ENCODE measurements around the gene IHH. TPM values are rescaled to one million over a fixed set of nuclear protein-coding genes. Genes with fewer than 3 reads are reported as not detected.

The IHH gene
- total RNA-seq, 1 donor from 2014 or later = not detected

DNA sequence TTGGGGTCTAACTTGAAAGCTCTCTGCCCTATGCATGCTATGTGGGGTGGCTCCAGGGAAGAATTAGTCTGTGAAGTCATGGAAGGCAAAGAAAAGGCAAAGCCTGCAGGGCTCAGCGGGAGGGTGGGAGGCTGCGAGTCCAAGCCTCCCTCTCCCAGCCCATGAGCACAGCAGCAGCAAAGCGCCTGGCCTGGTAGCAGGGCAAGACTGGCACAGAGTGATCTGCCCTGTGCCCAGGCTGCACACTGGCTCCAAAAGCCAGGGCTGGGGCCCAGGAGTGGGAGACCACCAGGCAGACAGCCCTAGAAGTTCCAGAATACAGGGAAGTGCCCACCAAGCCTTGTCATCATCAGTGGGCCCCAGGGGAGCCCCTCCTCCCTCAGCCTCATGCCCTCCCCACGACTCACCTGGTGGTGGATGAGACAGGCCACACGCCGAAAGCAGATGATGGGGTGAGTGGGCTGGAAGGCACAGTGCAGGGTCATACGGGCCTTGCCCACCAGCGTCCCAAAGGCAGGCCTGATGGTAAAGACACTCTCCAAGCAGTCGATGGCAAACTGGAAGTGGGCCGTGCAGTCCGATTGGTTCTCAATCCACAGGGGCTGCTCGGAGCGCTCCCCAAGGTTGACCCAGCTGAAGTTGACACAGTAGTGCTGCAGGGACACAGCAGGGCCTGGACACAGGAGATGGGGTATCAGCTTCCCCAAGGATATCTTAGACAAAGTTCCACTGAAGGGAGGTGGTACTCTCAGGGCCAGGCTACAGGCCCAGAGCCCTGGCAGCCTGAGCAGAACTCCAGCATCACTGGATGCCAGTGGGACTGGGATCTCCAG lies 31.5 kb downstream of the IHH start:
- no peaks in the 10 kb centered on the region for H3K4me1 ChIP-seq (ENCODE audit: insufficient read depth, low read length)
- H3K4me3 ChIP-seq (ENCODE audit: insufficient read depth, low read depth, low read length) = no peak overlapping the region
- Mint-ChIP-seq H3K27me3 (ENCODE audit: low read depth, unreplicated experiment) (peaks cover 69% of the 10 kb centered on the region), H3K27ac (ENCODE audit: unreplicated experiment) (no peak overlapping the region), H3K36me3 (ENCODE audit: low read depth, unreplicated experiment) (no peaks in the 10 kb centered on the region), H3K9me3 (ENCODE audit: unreplicated experiment) (no peaks in the 10 kb centered on the region), H3K4me3 (ENCODE audit: unreplicated experiment) (no peak overlapping the region), H3K4me1 (ENCODE audit: low read depth, unreplicated experiment) (no peaks in the 10 kb centered on the region)
- FAIRE-seq = no peak
- TF ChIP-seq EZH2 (IDR thresholded peaks at IDR 0.05; ENCODE audit: insufficient read depth, low read length) = no peak
- TF ChIP-seq, protein P1, sequence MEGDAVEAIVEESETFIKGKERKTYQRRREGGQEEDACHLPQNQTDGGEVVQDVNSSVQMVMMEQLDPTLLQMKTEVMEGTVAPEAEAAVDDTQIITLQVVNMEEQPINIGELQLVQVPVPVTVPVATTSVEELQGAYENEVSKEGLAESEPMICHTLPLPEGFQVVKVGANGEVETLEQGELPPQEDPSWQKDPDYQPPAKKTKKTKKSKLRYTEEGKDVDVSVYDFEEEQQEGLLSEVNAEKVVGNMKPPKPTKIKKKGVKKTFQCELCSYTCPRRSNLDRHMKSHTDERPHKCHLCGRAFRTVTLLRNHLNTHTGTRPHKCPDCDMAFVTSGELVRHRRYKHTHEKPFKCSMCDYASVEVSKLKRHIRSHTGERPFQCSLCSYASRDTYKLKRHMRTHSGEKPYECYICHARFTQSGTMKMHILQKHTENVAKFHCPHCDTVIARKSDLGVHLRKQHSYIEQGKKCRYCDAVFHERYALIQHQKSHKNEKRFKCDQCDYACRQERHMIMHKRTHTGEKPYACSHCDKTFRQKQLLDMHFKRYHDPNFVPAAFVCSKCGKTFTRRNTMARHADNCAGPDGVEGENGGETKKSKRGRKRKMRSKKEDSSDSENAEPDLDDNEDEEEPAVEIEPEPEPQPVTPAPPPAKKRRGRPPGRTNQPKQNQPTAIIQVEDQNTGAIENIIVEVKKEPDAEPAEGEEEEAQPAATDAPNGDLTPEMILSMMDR (IDR thresholded peaks at IDR 0.05; ENCODE audit: insufficient read depth, low read depth, low read length) = no peak
- H3K9me3 ChIP-seq (ENCODE audit: insufficient read depth, low read depth, low read length) = no peaks in the 10 kb centered on the region
- no peaks in the 10 kb centered on the region for H3K36me3 ChIP-seq (ENCODE audit: insufficient read depth, low read length)
- no peak for DNase-seq (ENCODE audit: low read depth)
- H3K4me2 ChIP-seq (ENCODE audit: low read length) = no peak overlapping the region
- H4K20me1 ChIP-seq (ENCODE audit: insufficient read depth, low read length) = no peaks in the 10 kb centered on the region
- H3K27ac ChIP-seq (ENCODE audit: low read depth, low read length) = no peak overlapping the region
- peaks cover 14% of the 10 kb centered on the region for H3K27me3 ChIP-seq (ENCODE audit: insufficient read depth, low read length)
- no peak overlapping the region for H3K9ac ChIP-seq (ENCODE audit: low read length)
- H2AFZ ChIP-seq (ENCODE audit: low read depth, low read length) = no peak overlapping the region
- H3K79me2 ChIP-seq (ENCODE audit: insufficient read depth, low read length) = no peaks in the 10 kb centered on the region

DNA sequence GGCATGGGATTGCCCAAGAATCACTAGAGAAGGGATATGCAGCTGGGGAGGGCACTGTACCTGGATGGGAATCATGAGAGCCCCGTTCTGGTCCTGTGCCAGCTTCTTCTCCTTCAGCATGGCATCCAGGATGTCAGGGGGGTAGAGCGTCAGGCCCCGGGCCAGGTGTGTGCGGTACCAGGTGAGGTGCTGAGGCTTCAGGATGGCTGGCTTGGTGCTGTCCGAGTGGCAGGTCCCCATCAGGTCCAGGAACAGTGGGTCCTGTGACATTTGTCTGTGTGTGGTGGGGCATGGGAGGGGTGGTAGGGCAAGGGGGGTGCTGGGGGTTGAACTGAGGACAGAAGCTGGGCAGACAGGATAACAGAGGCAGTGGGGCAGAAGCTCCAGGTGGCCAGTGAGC lies 32.6 kb downstream of the IHH start:
- Mint-ChIP-seq H3K9me3 (ENCODE audit: unreplicated experiment) (no peaks in the 10 kb centered on the region), H3K4me3 (ENCODE audit: unreplicated experiment) (no peak overlapping the region), H3K36me3 (ENCODE audit: low read depth, unreplicated experiment) (no peaks in the 10 kb centered on the region), H3K4me1 (ENCODE audit: low read depth, unreplicated experiment) (no peaks in the 10 kb centered on the region), H3K27ac (ENCODE audit: unreplicated experiment) (no peak overlapping the region), H3K27me3 (ENCODE audit: low read depth, unreplicated experiment) (peaks cover 64% of the 10 kb centered on the region)
- Histone ChIP-seq H4K20me1 (ENCODE audit: insufficient read depth, low read length) (no peaks in the 10 kb centered on the region), H3K4me1 (ENCODE audit: insufficient read depth, low read length) (no peaks in the 10 kb centered on the region), H3K9ac (ENCODE audit: low read length) (no peak overlapping the region), H3K36me3 (ENCODE audit: insufficient read depth, low read length) (no peaks in the 10 kb centered on the region), H3K79me2 (ENCODE audit: insufficient read depth, low read length) (no peaks in the 10 kb centered on the region), H3K4me3 (ENCODE audit: insufficient read depth, low read depth, low read length) (no peak overlapping the region), H2AFZ (ENCODE audit: low read depth, low read length) (no peak overlapping the region), H3K4me2 (ENCODE audit: low read length) (no peak overlapping the region), H3K27ac (ENCODE audit: low read depth, low read length) (no peak overlapping the region), H3K27me3 (ENCODE audit: insufficient read depth, low read length) (peaks cover 15% of the 10 kb centered on the region), H3K9me3 (ENCODE audit: insufficient read depth, low read depth, low read length) (no peaks in the 10 kb centered on the region)
- TF ChIP-seq, protein P1 (IDR thresholded peaks at IDR 0.05; ENCODE audit: insufficient read depth, low read depth, low read length) = no peak
- no peak for TF ChIP-seq EZH2 (IDR thresholded peaks at IDR 0.05; ENCODE audit: insufficient read depth, low read length)
- FAIRE-seq (no peak), DNase-seq (ENCODE audit: low read depth) (no peak)

DNA sequence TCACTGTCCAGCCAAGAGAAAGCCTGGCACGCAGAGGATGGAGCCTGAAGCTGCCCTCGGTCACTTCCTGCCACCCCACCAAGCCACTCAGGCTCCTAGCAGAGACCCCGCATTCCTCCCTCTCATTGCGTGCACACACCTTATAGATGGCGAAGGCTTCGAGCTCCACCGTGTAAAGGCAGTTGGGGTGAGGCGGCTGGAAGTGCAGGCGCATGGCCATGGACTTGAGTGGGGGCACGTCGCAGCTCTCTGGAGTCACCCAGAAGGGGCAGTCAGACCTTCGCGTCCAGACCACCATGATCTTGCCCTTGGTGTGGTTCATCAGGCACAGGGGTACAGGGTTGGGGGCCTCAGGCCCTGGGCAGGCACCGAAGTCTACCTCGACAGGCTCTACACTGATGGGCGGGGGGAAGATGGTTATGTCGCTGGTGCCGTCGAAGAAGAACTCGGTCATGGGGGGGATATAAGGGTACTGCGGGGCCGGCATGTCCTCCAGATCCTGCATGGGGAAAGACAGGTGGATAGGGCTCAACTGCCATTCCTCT lies 33.1 kb downstream of the IHH start:
- no peaks in the 10 kb centered on the region for H3K36me3 ChIP-seq (ENCODE audit: insufficient read depth, low read length)
- no peaks in the 10 kb centered on the region for H3K9me3 ChIP-seq (ENCODE audit: insufficient read depth, low read depth, low read length)
- H4K20me1 ChIP-seq (ENCODE audit: insufficient read depth, low read length) = no peaks in the 10 kb centered on the region
- TF ChIP-seq, protein P1 (IDR thresholded peaks at IDR 0.05; ENCODE audit: insufficient read depth, low read depth, low read length) = no peak
- no peak for TF ChIP-seq EZH2 (IDR thresholded peaks at IDR 0.05; ENCODE audit: insufficient read depth, low read length)
- H3K9ac ChIP-seq (ENCODE audit: low read length) = no peak overlapping the region
- no peak overlapping the region for H3K27ac Mint-ChIP-seq (ENCODE audit: unreplicated experiment)
- H3K27me3 ChIP-seq (ENCODE audit: insufficient read depth, low read length) = peaks cover 11% of the 10 kb centered on the region
- no peak overlapping the region for H3K4me2 ChIP-seq (ENCODE audit: low read length)
- no peak overlapping the region for H3K4me3 Mint-ChIP-seq (ENCODE audit: unreplicated experiment)
- H3K79me2 ChIP-seq (ENCODE audit: insufficient read depth, low read length) = no peaks in the 10 kb centered on the region
- H3K27ac ChIP-seq (ENCODE audit: low read depth, low read length) = no peak overlapping the region
- H3K4me1 ChIP-seq (ENCODE audit: insufficient read depth, low read length) = no peaks in the 10 kb centered on the region
- H3K27me3 Mint-ChIP-seq (ENCODE audit: low read depth, unreplicated experiment) = peaks cover 65% of the 10 kb centered on the region
- H3K36me3 Mint-ChIP-seq (ENCODE audit: low read depth, unreplicated experiment) = no peaks in the 10 kb centered on the region
- DNase-seq (ENCODE audit: low read depth) = no peak
- FAIRE-seq = no peak
- H3K9me3 Mint-ChIP-seq (ENCODE audit: unreplicated experiment) = no peaks in the 10 kb centered on the region
- no peaks in the 10 kb centered on the region for H3K4me1 Mint-ChIP-seq (ENCODE audit: low read depth, unreplicated experiment)
- no peak overlapping the region for H3K4me3 ChIP-seq (ENCODE audit: insufficient read depth, low read depth, low read length)
- H2AFZ ChIP-seq (ENCODE audit: low read depth, low read length) = no peak overlapping the region

All from astrocyte (in vitro differentiated cells and primary cell).